IgD-negative memory B cell (primary cell): ENCODE results near the gene VEGFB. TPM values are rescaled to one million over a fixed set of nuclear protein-coding genes. Genes with fewer than 3 reads are reported as not detected.
A peak's percentile ranks its signal among the peaks of the same experiment; 100 is the strongest.

ENCODE experiments used
- H3K27ac Mint-ChIP-seq, 3 donors: one replicate each; pipeline ENCODE4 v1.8.0; 2020 to 2022; ENCODE audit warnings: mild to moderate bottlenecking in 3 of 3, mixed read lengths in 3 of 3, moderate library complexity in 1 of 3
- H3K27me3 Mint-ChIP-seq: one replicate; pipeline ENCODE4 v1.8.0; 2021; ENCODE audit warnings: mixed read lengths
- H3K36me3 Mint-ChIP-seq: one replicate; pipeline ENCODE4 v1.8.0; 2020; ENCODE audit warnings: mild to moderate bottlenecking, mixed read lengths
- H3K4me1 Mint-ChIP-seq, 3 donors: one replicate each; pipeline ENCODE4 v1.8.0; 2020 to 2022; ENCODE audit warnings: mixed read lengths in 3 of 3, mild to moderate bottlenecking in 1 of 3
- H3K4me3 Mint-ChIP-seq, 4 donors: one replicate each; pipeline ENCODE4 v1.8.0; 2020 to 2022; ENCODE audit warnings: mild to moderate bottlenecking in 4 of 4, mixed read lengths in 4 of 4, moderate library complexity in 3 of 4
- H3K9me3 Mint-ChIP-seq, 3 donors: one replicate each; pipeline ENCODE4 v1.8.0; 2020 to 2021; ENCODE audit warnings: mixed read lengths in 3 of 3, mild to moderate bottlenecking in 1 of 3
- polyA plus RNA-seq: library from polyadenylated mRNA; unstranded; fragments of 300-500 nt; fragmentation: Illumina TruSeq; gene quantifications from one replicate; pipeline ENCODE4 v1.2.3, GENCODE V29; 2021

Gene VEGFB
- polyA plus RNA-seq, 1 donor from 2014 or later, result 34.8 TPM

- Mint-ChIP-seq H3K36me3 (peaks cover 5% of the 10 kb centered on the region), H3K27me3 (no peaks in the 10 kb centered on the region), H3K9me3 (no peaks in the 10 kb centered on the region), H3K4me3 (peak overlapping the region; percentile 88 to 97 (median 94)), H3K27ac (peak overlapping the region; percentile 88 to 98 (median 91)), H3K4me1 (peaks cover 19 to 29% (median 26%) of the 10 kb centered on the region in 3 donors)
Measured at GRCh38 chr11:64207256-64208085, 26.9 kb upstream of the VEGFB start.

- H3K36me3 Mint-ChIP-seq, result peaks cover 4% of the 10 kb centered on the region
- no peaks in the 10 kb centered on the region for H3K9me3 Mint-ChIP-seq
Measured at GRCh38 chr11:64208086-64208795, 26.1 kb upstream of the VEGFB start.

GRCh38 chr11:64208796-64209562 lies 25.4 kb upstream of the VEGFB start:
- peaks cover 21 to 34% (median 24%) of the 10 kb centered on the region in 3 donors for H3K4me1 Mint-ChIP-seq
- peak overlapping the region; percentile 10 to 98 (median 79) for H3K27ac Mint-ChIP-seq
- H3K36me3 Mint-ChIP-seq, result peaks cover 6% of the 10 kb centered on the region
- H3K27me3 Mint-ChIP-seq, result no peaks in the 10 kb centered on the region
- peak overlapping the region; percentile 63 to 96 (median 78) for H3K4me3 Mint-ChIP-seq
- H3K9me3 Mint-ChIP-seq, result no peaks in the 10 kb centered on the region

More at GRCh38 chr11:64208086-64208795, 26.1 kb upstream of the VEGFB start:
- peak overlapping the region; percentile 88 to 97 (median 94) for H3K4me3 Mint-ChIP-seq
- no peaks in the 10 kb centered on the region for H3K27me3 Mint-ChIP-seq
- peaks cover 21 to 31% (median 26%) of the 10 kb centered on the region in 3 donors for H3K4me1 Mint-ChIP-seq
- H3K27ac Mint-ChIP-seq, result peak overlapping the region; percentile 88 to 98 (median 91)

GRCh38 chr11:64209563-64209843 lies 24.9 kb upstream of the VEGFB start:
- Mint-ChIP-seq H3K36me3 (peaks cover 4% of the 10 kb centered on the region), H3K4me3 (peak overlapping the region in 1 of 4 donors; percentile 74), H3K4me1 (peaks cover 19 to 31% (median 22%) of the 10 kb centered on the region in 3 donors), H3K27me3 (no peaks in the 10 kb centered on the region), H3K27ac (peak overlapping the region in 1 of 3 donors; percentile 62), H3K9me3 (no peaks in the 10 kb centered on the region)

GRCh38 chr11:64210301-64211020 lies 23.9 kb upstream of the VEGFB start:
- no peaks in the 10 kb centered on the region for H3K9me3 Mint-ChIP-seq
- no peaks in the 10 kb centered on the region for H3K27me3 Mint-ChIP-seq
- H3K4me3 Mint-ChIP-seq, result peak overlapping the region in 2 of 4 donors; percentile 39 to 74
- peak overlapping the region in 1 of 3 donors; percentile 62 for H3K27ac Mint-ChIP-seq
- H3K4me1 Mint-ChIP-seq, result peaks cover 12 to 30% (median 17%) of the 10 kb centered on the region in 3 donors
- H3K36me3 Mint-ChIP-seq, result peaks cover 4% of the 10 kb centered on the region

- H3K4me1 Mint-ChIP-seq, result peaks cover 7 to 23% (median 11%) of the 10 kb centered on the region in 3 donors
- H3K9me3 Mint-ChIP-seq, result no peaks in the 10 kb centered on the region
- peaks cover 4% of the 10 kb centered on the region for H3K36me3 Mint-ChIP-seq
Measured at GRCh38 chr11:64211181-64211872, 23.1 kb upstream of the VEGFB start.

GRCh38 chr11:64216879-64217278 lies 17.5 kb upstream of the VEGFB start:
- H3K4me3 Mint-ChIP-seq, result peak overlapping the region in 1 of 4 donors; percentile 23

More at GRCh38 chr11:64211181-64211872, 23.1 kb upstream of the VEGFB start:
- no peak overlapping the region for H3K27ac Mint-ChIP-seq
- H3K4me3 Mint-ChIP-seq, result no peak overlapping the region
- no peaks in the 10 kb centered on the region for H3K27me3 Mint-ChIP-seq

GRCh38 chr11:64218628-64219353 lies 15.6 kb upstream of the VEGFB start:
- H3K27ac Mint-ChIP-seq, result peak overlapping the region in 1 of 3 donors; percentile 62
- H3K4me3 Mint-ChIP-seq, result no peak overlapping the region
- no peaks in the 10 kb centered on the region for H3K27me3 Mint-ChIP-seq
- no peaks in the 10 kb centered on the region for H3K9me3 Mint-ChIP-seq
- H3K36me3 Mint-ChIP-seq, result peaks cover 2% of the 10 kb centered on the region
- H3K4me1 Mint-ChIP-seq, result peaks cover 0 to 5% (median 2%) of the 10 kb centered on the region in 3 donors

More at GRCh38 chr11:64216879-64217278, 17.5 kb upstream of the VEGFB start:
- Mint-ChIP-seq H3K36me3 (peaks cover 4% of the 10 kb centered on the region), H3K27me3 (no peaks in the 10 kb centered on the region), H3K4me1 (peaks cover 4 to 13% (median 7%) of the 10 kb centered on the region in 3 donors), H3K27ac (peak overlapping the region in 1 of 3 donors; percentile 27), H3K9me3 (no peaks in the 10 kb centered on the region)

GRCh38 chr11:64219354-64219684 lies 15.1 kb upstream of the VEGFB start:
- Mint-ChIP-seq H3K27me3 (no peaks in the 10 kb centered on the region), H3K9me3 (no peaks in the 10 kb centered on the region), H3K36me3 (no peaks in the 10 kb centered on the region), H3K27ac (no peak overlapping the region), H3K4me1 (peaks cover 0 to 4% (median 2%) of the 10 kb centered on the region in 3 donors), H3K4me3 (no peak overlapping the region)

GRCh38 chr11:64219755-64220154 lies 14.6 kb upstream of the VEGFB start:
- Mint-ChIP-seq H3K36me3 (no peaks in the 10 kb centered on the region), H3K9me3 (no peaks in the 10 kb centered on the region), H3K27ac (no peak overlapping the region), H3K27me3 (no peaks in the 10 kb centered on the region), H3K4me1 (peaks cover 0 to 4% (median 2%) of the 10 kb centered on the region in 3 donors), H3K4me3 (no peak overlapping the region)

GRCh38 chr11:64220271-64220670 lies 14.1 kb upstream of the VEGFB start:
- H3K27ac Mint-ChIP-seq, result no peak overlapping the region
- no peaks in the 10 kb centered on the region for H3K9me3 Mint-ChIP-seq
- H3K4me3 Mint-ChIP-seq, result no peak overlapping the region
- H3K27me3 Mint-ChIP-seq, result no peaks in the 10 kb centered on the region
- H3K4me1 Mint-ChIP-seq, result peaks cover 3 to 4% (median 4%) of the 10 kb centered on the region in 3 donors
- no peaks in the 10 kb centered on the region for H3K36me3 Mint-ChIP-seq

GRCh38 chr11:64220798-64221197 lies 13.6 kb upstream of the VEGFB start:
- no peaks in the 10 kb centered on the region for H3K9me3 Mint-ChIP-seq
- H3K4me1 Mint-ChIP-seq, result peaks cover 4 to 5% (median 4%) of the 10 kb centered on the region in 3 donors
- H3K4me3 Mint-ChIP-seq, result no peak overlapping the region
- H3K36me3 Mint-ChIP-seq, result no peaks in the 10 kb centered on the region
- no peaks in the 10 kb centered on the region for H3K27me3 Mint-ChIP-seq
- no peak overlapping the region for H3K27ac Mint-ChIP-seq

- no peak overlapping the region for H3K4me3 Mint-ChIP-seq
- H3K4me1 Mint-ChIP-seq, result peaks cover 6 to 12% (median 12%) of the 10 kb centered on the region in 3 donors
- H3K27ac Mint-ChIP-seq, result peak overlapping the region in 1 of 3 donors; percentile 58
- H3K27me3 Mint-ChIP-seq, result no peaks in the 10 kb centered on the region
- H3K36me3 Mint-ChIP-seq, result no peaks in the 10 kb centered on the region
- no peaks in the 10 kb centered on the region for H3K9me3 Mint-ChIP-seq
Measured at GRCh38 chr11:64222651-64223000, 11.8 kb upstream of the VEGFB start.
